Lower leg skin (tissue), 4 donors: ENCODE data around the gene CD8B2. TPM values are rescaled to one million over a fixed set of nuclear protein-coding genes. Genes with fewer than 3 reads are reported as not detected.

ENCODE experiments used
- DNase-seq, 2 donors: peaks; one replicate each; pipeline ENCODE4 v3.0.0-alpha.2; 2019; ENCODE audit warnings: low spot score in 2 of 2
- H3K4me3 ChIP-seq: fragments of 200-600 bp; sonication (generic); 2 replicates; pipeline ENCODE4 v1.5.1; 2017; ENCODE audit warnings: mild to moderate bottlenecking, low read depth; ENCODE audit not compliant: poor library complexity, severe bottlenecking
- POLR2A ChIP-seq, 2 donors: fragments of 450-650 bp; IDR thresholded peaks; one replicate each; pipeline ENCODE4 v1.6.1; 2016 to 2017; ENCODE audit warnings: antibody characterized with exemption in 2 of 2, mild to moderate bottlenecking in 1 of 2, moderate library complexity in 1 of 2
- WGBS, 2 donors: methylation state at CpG; one replicate each; pipeline ENCODE4 v1.1.5; 2018; 5-methylcytosine and 5-hydroxymethylcytosine counted together
- intact Hi-C: fragments of 100-400 bp; cut with DNase I; formaldehyde crosslinking; loops from one replicate; pipeline ENCODE4 v1.15.0; 2023; ENCODE audit warnings: low total_unique reads
- total RNA-seq, 4 donors: library from RNA; depleted of rRNA; stranded (reverse); fragments of >200 nt; gene quantifications; one replicate each; pipeline ENCODE4 v1.1.0, GENCODE V29; 2016
- TF ChIP-seq, protein P1 (sequence below), 3 donors: fragments of 450-650 bp; IDR thresholded peaks; one replicate each; pipeline ENCODE4 v1.5.1; 2016; ENCODE audit warnings: antibody characterized with exemption in 3 of 3, mild to moderate bottlenecking in 3 of 3, moderate library complexity in 2 of 3

Gene CD8B2
- total RNA-seq, 4 donors from 2014 or later = 0.13 to 0.17 TPM; not detected in 2

DNA sequence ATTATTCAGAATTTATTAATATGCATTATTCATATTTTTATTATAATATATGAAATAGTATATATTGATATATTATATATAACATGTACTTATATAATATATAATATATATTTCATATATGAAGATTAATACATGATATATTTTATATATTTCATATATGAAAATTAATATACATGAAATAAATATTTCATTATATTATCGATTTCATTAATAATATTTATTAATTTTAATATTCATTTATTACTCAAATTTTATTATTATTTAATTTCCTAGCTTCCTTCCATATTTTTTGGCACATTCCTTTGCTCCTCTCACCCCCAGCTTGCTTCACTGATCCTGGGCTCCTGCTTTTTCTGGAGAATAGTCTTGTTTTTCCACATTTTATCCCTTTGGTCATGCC, 29.7 kb downstream of the CD8B2 start:
- 73 to 91% methylated on average over 1 of the region's 1 CpG for WGBS, 2 donors
- intact Hi-C loops = no loop called here
- no peak for DNase-seq
- no peak for TF ChIP-seq POLR2A (IDR thresholded peaks at IDR 0.05)
- TF ChIP-seq, protein P1, sequence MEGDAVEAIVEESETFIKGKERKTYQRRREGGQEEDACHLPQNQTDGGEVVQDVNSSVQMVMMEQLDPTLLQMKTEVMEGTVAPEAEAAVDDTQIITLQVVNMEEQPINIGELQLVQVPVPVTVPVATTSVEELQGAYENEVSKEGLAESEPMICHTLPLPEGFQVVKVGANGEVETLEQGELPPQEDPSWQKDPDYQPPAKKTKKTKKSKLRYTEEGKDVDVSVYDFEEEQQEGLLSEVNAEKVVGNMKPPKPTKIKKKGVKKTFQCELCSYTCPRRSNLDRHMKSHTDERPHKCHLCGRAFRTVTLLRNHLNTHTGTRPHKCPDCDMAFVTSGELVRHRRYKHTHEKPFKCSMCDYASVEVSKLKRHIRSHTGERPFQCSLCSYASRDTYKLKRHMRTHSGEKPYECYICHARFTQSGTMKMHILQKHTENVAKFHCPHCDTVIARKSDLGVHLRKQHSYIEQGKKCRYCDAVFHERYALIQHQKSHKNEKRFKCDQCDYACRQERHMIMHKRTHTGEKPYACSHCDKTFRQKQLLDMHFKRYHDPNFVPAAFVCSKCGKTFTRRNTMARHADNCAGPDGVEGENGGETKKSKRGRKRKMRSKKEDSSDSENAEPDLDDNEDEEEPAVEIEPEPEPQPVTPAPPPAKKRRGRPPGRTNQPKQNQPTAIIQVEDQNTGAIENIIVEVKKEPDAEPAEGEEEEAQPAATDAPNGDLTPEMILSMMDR (IDR thresholded peaks at IDR 0.05) = no peak
- no peak overlapping the region for H3K4me3 ChIP-seq

DNA sequence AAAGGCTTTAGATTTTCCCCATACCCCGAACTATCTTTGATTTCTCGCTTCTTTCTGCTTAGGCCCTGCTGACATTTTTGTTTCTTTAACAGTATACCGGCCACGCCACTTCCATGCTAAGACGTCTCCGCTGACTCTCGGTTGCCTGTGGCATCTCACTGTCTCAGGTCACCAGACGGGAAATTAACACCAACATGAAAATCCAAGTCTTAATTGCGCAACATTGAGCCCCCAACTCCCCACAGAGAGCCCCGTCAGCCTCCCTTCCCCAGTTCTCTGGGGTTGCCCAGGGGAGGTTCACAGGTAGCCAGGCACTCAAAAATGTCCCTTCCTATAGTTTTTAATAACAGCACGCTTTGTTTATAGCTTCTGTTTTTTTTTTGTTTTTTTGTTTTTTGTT, 30.2 kb downstream of the CD8B2 start:
- no peak for TF ChIP-seq POLR2A (IDR thresholded peaks at IDR 0.05)
- TF ChIP-seq, protein P1 (IDR thresholded peaks at IDR 0.05) = no peak
- 95 to 96% methylated on average over 11 of the region's 11 CpGs for WGBS, 2 donors
- no peak for DNase-seq
- no peak overlapping the region for H3K4me3 ChIP-seq
- intact Hi-C loops = no loop called here

DNA sequence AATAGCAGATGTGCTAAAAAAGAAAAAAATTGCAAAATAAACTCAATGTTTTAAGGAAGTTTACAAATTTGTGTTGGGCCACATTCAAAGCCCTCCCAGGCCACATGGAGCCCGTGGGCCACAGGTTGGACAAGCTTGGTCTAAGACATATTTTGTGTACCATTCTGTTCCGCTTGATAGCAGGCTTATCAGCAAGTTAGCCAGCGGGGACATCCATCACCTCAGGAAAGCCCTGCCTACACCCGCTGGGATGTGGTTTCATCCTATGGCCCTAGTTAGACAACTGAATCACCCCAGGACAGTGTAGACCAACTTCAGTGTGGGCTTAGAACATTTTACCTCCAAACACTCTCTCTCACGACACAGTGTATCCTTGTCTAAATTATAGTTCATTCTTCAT, 32.6 kb downstream of the CD8B2 start:
- no peak overlapping the region for H3K4me3 ChIP-seq
- 77 to 78% methylated on average over 5 of the region's 5 CpGs for WGBS, 2 donors
- TF ChIP-seq POLR2A (IDR thresholded peaks at IDR 0.05) = no peak
- TF ChIP-seq, protein P1 (IDR thresholded peaks at IDR 0.05) = no peak
- DNase-seq = no peak
- intact Hi-C loops = no loop called here

DNA sequence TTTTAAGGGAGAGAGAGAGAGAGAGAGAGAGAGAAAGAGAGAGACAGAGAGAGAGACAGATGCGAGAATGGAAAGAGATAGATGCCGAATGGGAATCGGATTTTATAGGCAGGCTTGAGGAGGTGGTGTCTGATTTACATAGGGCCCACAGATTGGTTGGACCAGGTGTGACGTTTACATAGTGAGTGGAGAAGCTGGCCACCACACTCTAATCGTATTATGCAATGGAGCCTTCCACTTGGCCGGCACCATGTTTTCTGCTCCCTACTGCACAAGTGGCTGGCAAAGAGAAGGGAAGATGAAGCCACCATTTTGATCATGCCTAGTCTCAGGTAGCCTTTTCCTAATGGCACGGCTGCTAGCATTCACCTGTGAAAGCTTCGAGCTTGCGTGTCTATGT, 33.9 kb downstream of the CD8B2 start:
- 80 to 82% methylated on average over 9 of the region's 9 CpGs for WGBS, 2 donors
- intact Hi-C loops = no loop called here

DNA sequence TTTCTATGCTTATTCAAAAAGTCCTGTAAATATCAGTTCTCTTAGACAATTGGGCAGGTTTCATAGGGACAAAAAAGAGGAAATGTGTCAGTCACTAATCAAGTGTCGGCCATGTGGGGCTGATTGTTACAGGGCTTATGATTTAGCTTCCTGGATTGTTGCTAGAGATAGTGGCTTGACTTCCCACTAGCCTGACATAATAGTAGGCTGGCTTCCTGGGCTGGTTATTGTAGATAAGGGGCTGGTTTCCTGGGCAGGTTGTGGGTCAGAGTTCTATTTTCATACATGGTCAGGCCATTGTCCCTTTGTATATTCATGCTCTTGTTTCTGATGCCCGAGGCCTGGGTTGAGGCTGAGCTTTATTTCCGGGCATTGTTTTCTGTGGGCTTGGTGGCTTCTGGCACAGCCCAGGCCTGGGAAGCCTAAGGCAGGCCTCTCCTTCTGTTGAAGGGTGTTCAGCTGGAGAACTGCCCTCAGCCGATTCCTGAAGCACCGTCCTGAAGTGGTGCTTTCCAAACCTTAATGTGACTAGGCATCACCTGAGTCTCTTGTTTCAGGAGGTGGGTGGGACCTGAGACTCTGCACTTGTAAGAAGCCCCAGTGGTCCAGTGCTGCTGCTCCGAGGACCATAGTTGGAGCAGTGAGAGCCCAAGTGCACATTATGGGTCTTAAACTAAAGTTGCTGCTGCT, 37.0 kb downstream of the CD8B2 start:
- intact Hi-C loops = no loop called here
- no peak for DNase-seq
- TF ChIP-seq POLR2A (IDR thresholded peaks at IDR 0.05) = no peak
- TF ChIP-seq, protein P1 (IDR thresholded peaks at IDR 0.05) = no peak
- WGBS, 2 donors = 82 to 89% methylated on average over 6 of the region's 6 CpGs
- no peak overlapping the region for H3K4me3 ChIP-seq

More for the DNA sequence above, 33.9 kb downstream of the CD8B2 start:
- TF ChIP-seq POLR2A (IDR thresholded peaks at IDR 0.05) = no peak
- TF ChIP-seq, protein P1 (IDR thresholded peaks at IDR 0.05) = no peak
- DNase-seq = no peak
- H3K4me3 ChIP-seq = no peak overlapping the region

DNA sequence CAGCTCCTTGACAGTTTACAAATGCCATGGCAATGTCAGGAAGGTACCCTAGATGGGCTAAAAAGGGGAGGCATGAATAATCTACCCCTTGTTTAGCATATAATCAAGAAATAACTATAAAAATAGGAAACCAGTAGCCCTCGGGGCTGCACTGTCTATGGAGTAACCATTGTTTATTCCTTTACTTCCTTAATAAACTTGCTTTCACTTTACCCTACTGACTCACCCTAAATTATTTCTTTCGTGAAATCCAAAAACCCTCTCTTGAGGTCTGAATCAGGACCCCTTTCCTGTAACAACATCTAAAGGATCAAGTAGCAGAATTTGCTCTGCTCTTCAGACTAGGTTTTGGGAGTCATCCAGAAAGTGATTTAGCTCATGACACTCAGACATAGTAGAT, 43.7 kb downstream of the CD8B2 start:
- intact Hi-C loops = no loop called here
- WGBS, 2 donors = 57 to 65% methylated on average over 2 of the region's 2 CpGs
- no peak for DNase-seq

More for the DNA sequence above, 43.7 kb downstream of the CD8B2 start:
- TF ChIP-seq, protein P1 (IDR thresholded peaks at IDR 0.05) = no peak
- TF ChIP-seq POLR2A (IDR thresholded peaks at IDR 0.05) = no peak
- H3K4me3 ChIP-seq = no peak overlapping the region
